ENCODE data around the gene SARS1.

The SARS1 gene

DNA sequence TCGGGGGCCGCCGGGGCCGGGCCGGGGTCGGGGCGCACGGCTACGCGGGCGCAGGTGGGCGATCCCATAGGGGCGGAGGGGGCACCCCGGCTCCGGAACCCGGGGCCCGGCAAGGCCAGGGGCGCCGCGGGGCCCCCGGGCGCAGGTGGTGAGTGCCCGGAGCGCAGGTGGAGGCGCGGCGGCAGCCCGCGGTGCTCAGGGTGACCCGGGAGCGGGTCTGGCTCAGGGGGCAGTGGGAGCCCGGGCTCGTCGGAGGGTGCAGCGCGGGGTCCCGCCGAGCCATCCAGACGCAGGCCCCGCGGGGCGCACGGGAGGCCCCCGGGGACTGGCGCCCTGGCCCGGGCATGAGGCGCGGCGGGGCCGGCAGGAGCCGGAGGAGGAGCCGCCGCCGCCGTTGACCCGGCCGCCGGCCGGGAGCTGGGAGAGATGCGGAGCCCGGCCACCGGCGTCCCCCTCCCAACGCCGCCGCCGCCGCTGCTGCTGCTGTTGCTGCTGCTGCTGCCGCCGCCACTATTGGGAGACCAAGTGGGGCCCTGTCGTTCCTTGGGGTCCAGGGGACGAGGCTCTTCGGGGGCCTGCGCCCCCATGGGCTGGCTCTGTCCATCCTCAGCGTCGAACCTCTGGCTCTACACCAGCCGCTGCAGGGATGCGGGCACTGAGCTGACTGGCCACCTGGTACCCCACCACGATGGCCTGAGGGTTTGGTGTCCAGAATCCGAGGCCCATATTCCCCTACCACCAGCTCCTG lies 36.1 kb downstream of the SARS1 start:
- TF ChIP-seq CTCF (IDR thresholded peaks at IDR 0.05; ENCODE audit: control insufficient read depth, extremely low read depth, insufficient read depth) = no peak
- peak overlapping the region; percentile 50 for H3K4me3 ChIP-seq (ENCODE audit: low read depth, low read length)
- no peak for DNase-seq (ENCODE audit: low read depth)

DNA sequence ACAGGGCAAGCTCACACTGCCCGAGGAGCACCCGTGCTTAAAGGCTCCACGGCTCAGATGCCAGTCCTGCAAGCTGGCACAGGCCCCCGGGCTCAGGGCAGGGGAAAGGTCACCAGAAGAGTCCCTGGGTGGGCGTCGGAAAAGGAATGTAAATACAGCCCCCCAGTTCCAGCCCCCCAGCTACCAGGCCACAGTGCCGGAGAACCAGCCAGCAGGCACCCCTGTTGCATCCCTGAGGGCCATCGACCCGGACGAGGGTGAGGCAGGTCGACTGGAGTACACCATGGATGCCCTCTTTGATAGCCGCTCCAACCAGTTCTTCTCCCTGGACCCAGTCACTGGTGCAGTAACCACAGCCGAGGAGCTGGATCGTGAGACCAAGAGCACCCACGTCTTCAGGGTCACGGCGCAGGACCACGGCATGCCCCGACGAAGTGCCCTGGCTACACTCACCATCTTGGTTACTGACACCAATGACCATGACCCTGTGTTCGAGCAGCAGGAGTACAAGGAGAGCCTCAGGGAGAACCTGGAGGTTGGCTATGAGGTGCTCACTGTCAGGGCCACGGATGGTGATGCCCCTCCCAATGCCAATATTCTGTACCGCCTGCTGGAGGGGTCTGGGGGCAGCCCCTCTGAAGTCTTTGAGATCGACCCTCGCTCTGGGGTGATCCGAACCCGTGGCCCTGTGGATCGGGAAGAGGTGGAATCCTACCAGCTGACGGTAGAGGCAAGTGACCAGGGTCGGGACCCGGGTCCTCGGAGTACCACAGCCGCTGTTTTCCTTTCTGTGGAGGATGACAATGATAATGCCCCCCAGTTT lies 36.9 kb downstream of the SARS1 start:
- DNase-seq (ENCODE audit: low read depth) = no peak
- H3K4me3 ChIP-seq (ENCODE audit: low read depth, low read length) = peak overlapping the region; percentile 50
- no peak for TF ChIP-seq CTCF (IDR thresholded peaks at IDR 0.05; ENCODE audit: control insufficient read depth, extremely low read depth, insufficient read depth)

DNA sequence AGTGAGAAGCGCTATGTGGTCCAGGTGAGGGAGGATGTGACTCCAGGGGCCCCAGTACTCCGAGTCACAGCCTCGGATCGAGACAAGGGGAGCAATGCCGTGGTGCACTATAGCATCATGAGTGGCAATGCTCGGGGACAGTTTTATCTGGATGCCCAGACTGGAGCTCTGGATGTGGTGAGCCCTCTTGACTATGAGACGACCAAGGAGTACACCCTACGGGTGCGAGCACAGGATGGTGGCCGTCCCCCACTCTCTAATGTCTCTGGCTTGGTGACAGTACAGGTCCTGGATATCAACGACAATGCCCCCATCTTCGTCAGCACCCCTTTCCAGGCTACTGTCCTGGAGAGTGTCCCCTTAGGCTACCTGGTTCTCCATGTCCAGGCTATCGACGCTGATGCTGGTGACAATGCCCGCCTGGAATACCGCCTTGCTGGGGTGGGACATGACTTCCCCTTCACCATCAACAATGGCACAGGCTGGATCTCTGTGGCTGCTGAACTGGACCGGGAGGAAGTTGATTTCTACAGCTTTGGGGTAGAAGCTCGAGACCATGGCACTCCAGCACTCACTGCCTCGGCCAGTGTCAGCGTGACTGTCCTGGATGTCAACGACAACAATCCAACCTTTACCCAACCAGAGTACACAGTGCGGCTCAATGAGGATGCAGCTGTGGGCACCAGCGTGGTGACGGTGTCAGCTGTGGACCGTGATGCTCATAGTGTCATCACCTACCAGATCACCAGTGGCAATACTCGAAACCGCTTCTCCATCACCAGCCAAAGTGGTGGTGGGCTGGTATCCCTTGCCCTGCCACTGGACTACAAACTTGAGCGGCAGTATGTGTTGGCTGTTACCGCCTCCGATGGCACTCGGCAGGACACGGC lies 37.8 kb downstream of the SARS1 start:
- no peak for DNase-seq (ENCODE audit: low read depth)
- no peak overlapping the region for H3K4me3 ChIP-seq (ENCODE audit: low read depth, low read length)
- no peak for TF ChIP-seq CTCF (IDR thresholded peaks at IDR 0.05; ENCODE audit: control insufficient read depth, extremely low read depth, insufficient read depth)

DNA sequence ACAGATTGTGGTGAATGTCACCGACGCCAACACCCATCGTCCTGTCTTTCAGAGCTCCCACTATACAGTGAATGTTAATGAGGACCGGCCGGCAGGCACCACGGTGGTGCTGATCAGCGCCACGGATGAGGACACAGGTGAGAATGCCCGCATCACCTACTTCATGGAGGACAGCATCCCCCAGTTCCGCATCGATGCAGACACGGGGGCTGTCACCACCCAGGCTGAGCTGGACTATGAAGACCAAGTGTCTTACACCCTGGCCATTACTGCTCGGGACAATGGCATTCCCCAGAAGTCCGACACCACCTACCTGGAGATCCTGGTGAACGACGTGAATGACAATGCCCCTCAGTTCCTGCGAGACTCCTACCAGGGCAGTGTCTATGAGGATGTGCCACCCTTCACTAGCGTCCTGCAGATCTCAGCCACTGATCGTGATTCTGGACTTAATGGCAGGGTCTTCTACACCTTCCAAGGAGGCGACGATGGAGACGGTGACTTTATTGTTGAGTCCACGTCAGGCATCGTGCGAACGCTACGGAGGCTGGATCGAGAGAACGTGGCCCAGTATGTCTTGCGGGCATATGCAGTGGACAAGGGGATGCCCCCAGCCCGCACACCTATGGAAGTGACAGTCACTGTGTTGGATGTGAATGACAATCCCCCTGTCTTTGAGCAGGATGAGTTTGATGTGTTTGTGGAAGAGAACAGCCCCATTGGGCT lies 38.6 kb downstream of the SARS1 start:
- DNase-seq (ENCODE audit: low read depth) = no peak
- TF ChIP-seq CTCF (IDR thresholded peaks at IDR 0.05; ENCODE audit: control insufficient read depth, extremely low read depth, insufficient read depth) = no peak
- no peak overlapping the region for H3K4me3 ChIP-seq (ENCODE audit: low read depth, low read length)

- no peak for TF ChIP-seq CTCF (IDR thresholded peaks at IDR 0.05; ENCODE audit: control insufficient read depth, extremely low read depth, insufficient read depth)
- DNase-seq (ENCODE audit: low read depth) = no peak
- H3K4me3 ChIP-seq (ENCODE audit: low read depth, low read length) = no peak overlapping the region
Observed at GRCh38 chr1:109252893-109253802, 39.4 kb downstream of the SARS1 start.

Data from LNCaP clone FGC (cell line).